ENCODE results near the gene LCE3B.

The LCE3B gene

GRCh38 chr1:152658649-152659048 lies 45.0 kb downstream of the LCE3B start:
- no peak for DNase-seq (ENCODE audit: low read depth)

- no peak for DNase-seq (ENCODE audit: low read depth)
Measured at GRCh38 chr1:152663098-152663497, 49.5 kb downstream of the LCE3B start, which contains the start of gene LCE2D. Gene LCE2D (plus strand): TSS chr1:152663380. CDS start chr1:152664106, 726 bp downstream.

Data from non-pigmented ciliary epithelial cell (primary cell).